Endothelial cell of umbilical vein (primary cell): ENCODE results near the gene PTPMT1. TPM values are rescaled to one million over a fixed set of nuclear protein-coding genes. Genes with fewer than 3 reads are reported as not detected.
"Not testable (repeated sequence)": the region's sequence is repeated elsewhere in the genome, so short reads cannot be mapped to it uniquely, and the experiment has no call there.

Experiments used
- BruUV-seq: library from RNA; stranded (reverse); fragments of 400-500 nt; replicated peaks from 2 replicates; lab custom pipeline; 2021; lab: Mats Ljungman, UMichigan
- CTCF ChIA-PET: fragments of 300-600, 350-600 bp; sonication (Branson Sonifier 250); formaldehyde crosslinking; loops from one replicate; lab custom pipeline; 2021; ENCODE audit warnings: antibody characterized with exemption, inconsistent platforms; lab: Charles Lee
- POLR2A ChIA-PET: fragments of 300-600, 350-600 bp; sonication (Branson Sonifier 250); formaldehyde crosslinking; loops from one replicate; lab custom pipeline; 2021; ENCODE audit warnings: antibody characterized with exemption, inconsistent platforms; lab: Charles Lee
- DNase-seq: peaks from one replicate; pipeline ENCODE4 v3.0.0-alpha.2; 2011; ENCODE audit warnings: low read depth, low spot score
- FAIRE-seq: peaks from 2 replicates; lab custom pipeline; 2011; peaks lifted over from hg19 to GRCh38; lab: Jason Lieb, UNC
- H2AFZ ChIP-seq: 2 replicates; pipeline ENCODE4 v1.6.0; 2012; ENCODE audit warnings: low read depth, low read length, control low read depth, inconsistent platforms
- H3K27ac ChIP-seq: 2 replicates; pipeline ENCODE4 v1.5.1; 2011; ENCODE audit warnings: low read depth, mild to moderate bottlenecking, control low read depth, low read length, moderate library complexity; ENCODE audit not compliant: insufficient read depth
- H3K27me3 ChIP-seq, 2 experiments: 2 replicates each; pipeline versions ENCODE4 v1.6.0 to v1.6.1; 2011; ENCODE audit warnings: low read length in 2 of 2, mixed read lengths in 1 of 2; ENCODE audit not compliant: control insufficient read depth in 2 of 2, insufficient read depth in 2 of 2
- H3K36me3 ChIP-seq, 2 experiments: 2 replicates in 1 of 2; 3 replicates in 1 of 2; pipeline ENCODE4 v1.5.1; 2011; ENCODE audit warnings: low read length in 2 of 2, mild to moderate bottlenecking in 1 of 2, moderate library complexity in 1 of 2; ENCODE audit not compliant: control insufficient read depth in 2 of 2, insufficient read depth in 2 of 2; ENCODE audit errors: extremely low read depth in 1 of 2
- H3K4me1 ChIP-seq: 3 replicates; pipeline ENCODE4 v1.5.1; 2011; ENCODE audit warnings: mild to moderate bottlenecking, low read length; ENCODE audit not compliant: control insufficient read depth, insufficient read depth; ENCODE audit errors: extremely low read depth
- H3K4me2 ChIP-seq: 2 replicates; pipeline ENCODE4 v1.6.1; 2011; ENCODE audit warnings: low read length, control low read depth, mixed read lengths; ENCODE audit not compliant: insufficient read depth
- H3K4me3 ChIP-seq, 3 experiments: fragments of 200-600 bp in 1 of 3; sonication (generic), shearing (Covaris generic) in 1 of 3; replicated peaks in 1 of 3; 2 replicates each; pipeline ENCODE4 v1.5.1; 2011 to 2016; ENCODE audit warnings: control low read depth in 3 of 3, low read length in 3 of 3, mild to moderate bottlenecking in 2 of 3, inconsistent platforms in 1 of 3, low read depth in 1 of 3, moderate library complexity in 1 of 3; ENCODE audit not compliant: insufficient read depth in 1 of 3
- H3K79me2 ChIP-seq: 2 replicates; pipeline ENCODE4 v1.6.0; 2012; ENCODE audit warnings: low read length, inconsistent platforms; ENCODE audit not compliant: control insufficient read depth, insufficient read depth
- H3K9ac ChIP-seq: replicated peaks from 2 replicates; pipeline ENCODE3; 2011; ENCODE audit warnings: low read length, control low read depth; ENCODE audit not compliant: insufficient read depth; ENCODE audit errors: extremely low read depth
- H3K9me1 ChIP-seq: replicated peaks from 3 replicates; pipeline ENCODE4 v1.6.0; 2011; ENCODE audit warnings: mild to moderate bottlenecking, low read length; ENCODE audit not compliant: control insufficient read depth, insufficient read depth; ENCODE audit errors: extremely low read depth
- H3K9me3 ChIP-seq: replicated peaks from 2 replicates; pipeline ENCODE4 v1.5.1; 2012; ENCODE audit warnings: low read length, inconsistent platforms; ENCODE audit not compliant: control insufficient read depth, insufficient read depth
- H4K20me1 ChIP-seq: replicated peaks from 2 replicates; pipeline ENCODE3; 2011; ENCODE audit warnings: mild to moderate bottlenecking, low read length; ENCODE audit not compliant: control insufficient read depth, insufficient read depth; ENCODE audit errors: extremely low read depth
- CTCF ChIP-seq, 2 donors: IDR thresholded peaks; 1 replicate in 1 of 2; 2 replicates in 1 of 2; pipeline ENCODE4 v1.5.1; 2011; ENCODE audit warnings: low read length in 2 of 2, mild to moderate bottlenecking in 2 of 2, moderate library complexity in 2 of 2, control low read depth in 1 of 2, inconsistent platforms in 1 of 2, low read depth in 1 of 2; ENCODE audit not compliant: insufficient read depth in 1 of 2; ENCODE audit errors: extremely low read depth in 1 of 2
- EZH2 ChIP-seq: IDR thresholded peaks from 2 replicates; pipeline ENCODE4 v1.6.1; 2012; ENCODE audit warnings: borderline replicate concordance, low read depth, mild to moderate bottlenecking, moderate library complexity, low read length, inconsistent platforms; ENCODE audit not compliant: severe bottlenecking
- MAX ChIP-seq: IDR thresholded peaks from 2 replicates; pipeline ENCODE4 v1.6.1; 2011; ENCODE audit not compliant: insufficient read depth, insufficient read length
- MYC ChIP-seq: IDR thresholded peaks from one replicate; pipeline ENCODE4 v1.6.1; 2011; ENCODE audit warnings: mild to moderate bottlenecking, low read depth, low read length
- POLR2AphosphoS5 ChIP-seq: IDR thresholded peaks from 2 replicates; pipeline ENCODE4 v1.6.1; 2012; ENCODE audit warnings: low read depth, mild to moderate bottlenecking, control low read depth, low read length, moderate library complexity; ENCODE audit not compliant: insufficient read depth
- dilution Hi-C: fragments of 300-500 bp; cut with MboI; formaldehyde crosslinking; loops from one replicate; pipeline ENCODE4 v1.15.0; 2019; ENCODE audit warnings: low sequenced_read_pairs; ENCODE audit not compliant: extremely low pct_ligation_motif_present
- intact Hi-C: fragments of 100-400 bp; cut with micrococcal nuclease; formaldehyde crosslinking; loops from one replicate; pipeline ENCODE4 v1.10.0; 2022
- polyA plus RNA-seq, 4 experiments: library from polyadenylated mRNA; depleted of rRNA in 3 of 4; stranded (reverse) in 3 of 4; unstranded in 1 of 4; fragments of >200 nt; gene quantifications; 2 replicates each; pipeline versions ENCODE4 v1.2.1 to v1.2.3, GENCODE V29; 2011 to 2012; ENCODE audit warnings: missing spikeins in 1 of 4
- total RNA-seq: library from RNA; stranded (reverse); gene quantifications from 2 replicates; pipeline ENCODE4 v1.2.3, GENCODE V29; 2021

PTPMT1 gene
- total and polyA plus RNA-seq, 2 donors (not counting 3 experiments of a cell fraction or from before 2014, with no cell fraction given), result 44.6 to 83.1 TPM

DNA sequence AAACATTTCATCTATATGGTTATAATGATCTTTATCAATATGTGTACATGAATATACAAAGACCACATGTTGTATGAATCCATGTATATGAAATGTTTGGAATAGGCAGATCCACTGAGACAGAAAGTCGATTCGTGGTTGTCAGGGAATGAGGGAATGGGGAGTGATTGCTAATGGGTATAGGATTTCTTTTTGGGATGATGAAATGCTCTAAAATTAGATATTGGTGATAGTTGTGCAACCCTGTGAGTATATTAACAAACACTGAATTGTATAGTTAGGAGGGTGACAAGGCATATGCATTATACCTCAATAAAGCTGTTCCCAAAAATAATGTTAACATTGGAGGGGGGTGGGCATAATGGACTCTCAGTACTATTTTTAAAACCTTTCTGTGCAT, 5.0 kb upstream of the PTPMT1 start:
- ChIA-PET CTCF (no interaction called here), POLR2A (no interaction called here)
- H3K27me3 ChIP-seq, result no peaks in the 10 kb centered on the region
- no peaks in the 10 kb centered on the region for H3K9me3 ChIP-seq
- no peaks in the 10 kb centered on the region for H3K36me3 ChIP-seq
- no peak overlapping the region for H3K9ac ChIP-seq
- TF ChIP-seq MAX (no peak), CTCF (IDR thresholded peaks at IDR 0.05; ENCODE audit: extremely low read depth in 1 of 2, insufficient read depth in 1 of 2, low read depth in 1 of 2, low read length in 2 of 2) (no peak), MYC (no peak), EZH2 (no peak), POLR2AphosphoS5 (no peak)
- DNase-seq, result no peak
- no peak overlapping the region for H3K4me2 ChIP-seq
- no peaks in the 10 kb centered on the region for H4K20me1 ChIP-seq
- dilution Hi-C loops, result no loop called here
- BruUV-seq, result no TSS peak
- no peak overlapping the region for H2AFZ ChIP-seq
- peaks cover 4% of the 10 kb centered on the region for H3K79me2 ChIP-seq
- peaks cover 5% of the 10 kb centered on the region for H3K4me1 ChIP-seq
- H3K4me3 ChIP-seq, result no peak overlapping the region
- no peak overlapping the region for H3K27ac ChIP-seq
- no peaks in the 10 kb centered on the region for H3K9me1 ChIP-seq
- intact Hi-C loops, result no loop called here
- no peak for FAIRE-seq

- H2AFZ ChIP-seq, H3K4me3 ChIP-seq, dilution Hi-C loops, H3K9me1 ChIP-seq, H3K9me3 ChIP-seq, CTCF ChIA-PET, H4K20me1 ChIP-seq, H3K36me3 ChIP-seq, intact Hi-C loops, H3K4me1 ChIP-seq, H3K27me3 ChIP-seq, FAIRE-seq, DNase-seq, H3K9ac ChIP-seq, H3K27ac ChIP-seq, H3K4me2 ChIP-seq, BruUV-seq: not testable (repeated sequence)
- H3K79me2 ChIP-seq, result peaks cover 19% of the 10 kb centered on the region
- POLR2A ChIA-PET, result interaction anchor here (0.7 kb wide), 2 partner anchors 31 to 96 kb away, joined by 8 to 10 read pairs; no protein-coding TSS in a partner anchor
Measured at GRCh38 chr11:47562393-47562792, 3.0 kb upstream of the PTPMT1 start.

- dilution Hi-C loops, H3K27ac ChIP-seq, H3K4me3 ChIP-seq, H3K9ac ChIP-seq, H3K4me1 ChIP-seq, H2AFZ ChIP-seq, H4K20me1 ChIP-seq, H3K36me3 ChIP-seq, intact Hi-C loops, DNase-seq, H3K9me3 ChIP-seq, FAIRE-seq, POLR2A ChIA-PET, H3K9me1 ChIP-seq, H3K27me3 ChIP-seq: not testable (repeated sequence)
- TSS peak; percentile 22 for BruUV-seq
- Histone ChIP-seq H3K4me2 (peak overlapping the region; percentile 26), H3K79me2 (peaks cover 23% of the 10 kb centered on the region)
- CTCF ChIA-PET, result interaction anchor here (0.6 to 1.8 kb wide), 6 partner anchors 8 to 110 kb away, joined by 3 to 7 read pairs (median 4); partner anchors contain the start of genes CELF1 and KBTBD4
Measured at GRCh38 chr11:47564366-47564765, 1.0 kb upstream of the PTPMT1 start.
